ENCODE results near the gene PTPRR.
"Not testable (repeated sequence)": the region's sequence is repeated elsewhere in the genome, so short reads cannot be mapped to it uniquely, and the experiment has no call there.

Gene PTPRR

DNA sequence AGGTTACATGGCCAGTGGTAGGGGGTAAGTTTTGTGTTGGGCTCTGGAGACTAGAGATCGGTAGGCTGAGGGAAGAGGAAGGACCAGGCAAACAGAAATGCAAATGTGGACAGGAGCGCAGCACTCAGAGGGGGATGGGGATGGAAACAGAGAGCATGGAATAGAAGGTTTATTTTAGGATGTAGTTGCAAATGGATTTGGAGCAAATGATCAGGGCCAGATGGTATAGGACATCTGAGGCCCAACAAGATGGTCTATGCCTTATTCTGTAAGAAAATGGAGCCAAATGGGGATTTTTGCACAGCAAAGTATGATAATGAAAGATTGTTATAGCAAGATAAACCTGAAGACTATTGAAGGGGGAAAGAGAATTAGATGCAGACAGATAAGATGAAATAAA is 180.8 kb downstream of the PTPRR start:
- DNase-seq (ENCODE audit: low read depth, low spot score), result no peak
- H3K4me1 ChIP-seq (ENCODE audit: insufficient read depth, insufficient read length), result no peaks in the 10 kb centered on the region
- TF ChIP-seq SUZ12 (IDR thresholded peaks at IDR 0.05; ENCODE audit: extremely low read depth, insufficient read depth, insufficient read length), result no peak
- TF ChIP-seq ZNF274 (IDR thresholded peaks at IDR 0.05; ENCODE audit: low read depth, low read length), result no peak
- no peak for TF ChIP-seq YY1 (IDR thresholded peaks at IDR 0.05; ENCODE audit: insufficient read depth, insufficient read length)
- no peaks in the 10 kb centered on the region for H3K9me3 ChIP-seq (ENCODE audit: insufficient read depth, low read length)
- H3K4me3 ChIP-seq (ENCODE audit: insufficient read length, low read depth), result no peak overlapping the region
- no peaks in the 10 kb centered on the region for H3K36me3 ChIP-seq (ENCODE audit: insufficient read depth, insufficient read length, low read length)
- H3K27me3 ChIP-seq (ENCODE audit: insufficient read depth, insufficient read length), result no peaks in the 10 kb centered on the region
- no peak overlapping the region for H3K9ac ChIP-seq (ENCODE audit: insufficient read length, low read depth)

- no peaks in the 10 kb centered on the region for H3K27me3 ChIP-seq (ENCODE audit: insufficient read depth, insufficient read length)
- DNase-seq (ENCODE audit: low read depth, low spot score), result no peak
- no peak overlapping the region for H3K4me3 ChIP-seq (ENCODE audit: insufficient read length, low read depth)
- H3K9ac ChIP-seq (ENCODE audit: insufficient read length, low read depth), result no peak overlapping the region
- TF ChIP-seq YY1 (IDR thresholded peaks at IDR 0.05; ENCODE audit: insufficient read depth, insufficient read length), result no peak
- TF ChIP-seq ZNF274 (IDR thresholded peaks at IDR 0.05; ENCODE audit: low read depth, low read length), result no peak
- TF ChIP-seq SUZ12 (IDR thresholded peaks at IDR 0.05; ENCODE audit: extremely low read depth, insufficient read depth, insufficient read length), result no peak
- H3K36me3 ChIP-seq (ENCODE audit: insufficient read depth, insufficient read length, low read length), result no peaks in the 10 kb centered on the region
- no peaks in the 10 kb centered on the region for H3K4me1 ChIP-seq (ENCODE audit: insufficient read depth, insufficient read length)
- H3K9me3 ChIP-seq (ENCODE audit: insufficient read depth, low read length), result no peaks in the 10 kb centered on the region
These were observed 184.0 kb downstream of the PTPRR start for GRCh38 chr12:70736351-70737133.

GRCh38 chr12:70735197-70735596 is 185.3 kb downstream of the PTPRR start:
- not testable (repeated sequence) for H3K4me1 ChIP-seq (ENCODE audit: insufficient read depth, insufficient read length); H3K9me3 ChIP-seq (ENCODE audit: insufficient read depth, low read length); H3K27me3 ChIP-seq (ENCODE audit: insufficient read depth, insufficient read length); H3K4me3 ChIP-seq (ENCODE audit: insufficient read length, low read depth); DNase-seq (ENCODE audit: low read depth, low spot score); H3K36me3 ChIP-seq (ENCODE audit: insufficient read depth, insufficient read length, low read length); H3K9ac ChIP-seq (ENCODE audit: insufficient read length, low read depth)

GRCh38 chr12:70733385-70733784 is 187.2 kb downstream of the PTPRR start:
- no peaks in the 10 kb centered on the region for H3K36me3 ChIP-seq (ENCODE audit: insufficient read depth, insufficient read length, low read length)
- H3K27me3 ChIP-seq (ENCODE audit: insufficient read depth, insufficient read length), result no peaks in the 10 kb centered on the region
- no peaks in the 10 kb centered on the region for H3K9me3 ChIP-seq (ENCODE audit: insufficient read depth, low read length)
- peak; percentile 77 for DNase-seq (ENCODE audit: low read depth, low spot score)
- TF ChIP-seq YY1 (IDR thresholded peaks at IDR 0.05; ENCODE audit: insufficient read depth, insufficient read length) (no peak), SUZ12 (IDR thresholded peaks at IDR 0.05; ENCODE audit: extremely low read depth, insufficient read depth, insufficient read length) (no peak), ZNF274 (IDR thresholded peaks at IDR 0.05; ENCODE audit: low read depth, low read length) (no peak)
- H3K4me1 ChIP-seq (ENCODE audit: insufficient read depth, insufficient read length), result no peaks in the 10 kb centered on the region
- H3K4me3 ChIP-seq (ENCODE audit: insufficient read length, low read depth), result no peak overlapping the region
- H3K9ac ChIP-seq (ENCODE audit: insufficient read length, low read depth), result no peak overlapping the region

- Histone ChIP-seq H3K36me3 (ENCODE audit: insufficient read depth, insufficient read length, low read length) (no peaks in the 10 kb centered on the region), H3K4me1 (ENCODE audit: insufficient read depth, insufficient read length) (no peaks in the 10 kb centered on the region), H3K9ac (ENCODE audit: insufficient read length, low read depth) (no peak overlapping the region), H3K4me3 (ENCODE audit: insufficient read length, low read depth) (no peak overlapping the region), H3K9me3 (ENCODE audit: insufficient read depth, low read length) (no peaks in the 10 kb centered on the region), H3K27me3 (ENCODE audit: insufficient read depth, insufficient read length) (no peaks in the 10 kb centered on the region)
- no peak for DNase-seq (ENCODE audit: low read depth, low spot score)
- TF ChIP-seq SUZ12 (IDR thresholded peaks at IDR 0.05; ENCODE audit: extremely low read depth, insufficient read depth, insufficient read length), result no peak
- no peak for TF ChIP-seq YY1 (IDR thresholded peaks at IDR 0.05; ENCODE audit: insufficient read depth, insufficient read length)
- TF ChIP-seq ZNF274 (IDR thresholded peaks at IDR 0.05; ENCODE audit: low read depth, low read length), result no peak
These were observed 188.3 kb downstream of the PTPRR start for GRCh38 chr12:70732287-70732686.

GRCh38 chr12:70730675-70731180 is 189.8 kb downstream of the PTPRR start:
- no peaks in the 10 kb centered on the region for H3K4me1 ChIP-seq (ENCODE audit: insufficient read depth, insufficient read length)
- no peak for DNase-seq (ENCODE audit: low read depth, low spot score)
- H3K27me3 ChIP-seq (ENCODE audit: insufficient read depth, insufficient read length), result no peaks in the 10 kb centered on the region
- no peaks in the 10 kb centered on the region for H3K9me3 ChIP-seq (ENCODE audit: insufficient read depth, low read length)
- H3K36me3 ChIP-seq (ENCODE audit: insufficient read depth, insufficient read length, low read length), result no peaks in the 10 kb centered on the region
- no peak for TF ChIP-seq SUZ12 (IDR thresholded peaks at IDR 0.05; ENCODE audit: extremely low read depth, insufficient read depth, insufficient read length)
- H3K4me3 ChIP-seq (ENCODE audit: insufficient read length, low read depth), result no peak overlapping the region
- H3K9ac ChIP-seq (ENCODE audit: insufficient read length, low read depth), result no peak overlapping the region

DNA sequence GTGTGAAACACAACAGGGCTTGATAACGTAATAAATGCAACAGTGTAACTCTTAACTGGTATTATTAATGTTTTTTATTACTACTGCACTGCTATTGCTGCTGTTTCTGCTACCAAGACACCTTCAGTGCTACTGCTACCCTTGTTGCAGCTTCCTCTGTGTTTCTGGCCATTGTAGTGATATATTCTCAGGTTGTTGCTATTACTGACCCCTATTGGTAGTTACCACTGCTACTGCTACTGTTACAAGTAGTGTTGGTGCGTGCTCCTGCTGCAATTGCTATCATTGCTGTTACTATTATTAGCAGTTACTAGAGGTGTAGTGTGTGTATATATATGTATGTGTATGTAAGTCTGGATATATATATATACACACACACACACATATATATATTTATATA is 196.1 kb downstream of the PTPRR start:
- no peaks in the 10 kb centered on the region for H3K4me1 ChIP-seq (ENCODE audit: insufficient read depth, insufficient read length)
- DNase-seq (ENCODE audit: low read depth, low spot score), result peak; percentile 16
- no peak for TF ChIP-seq SUZ12 (IDR thresholded peaks at IDR 0.05; ENCODE audit: extremely low read depth, insufficient read depth, insufficient read length)
- TF ChIP-seq ZNF274 (IDR thresholded peaks at IDR 0.05; ENCODE audit: low read depth, low read length), result no peak
- no peak for TF ChIP-seq YY1 (IDR thresholded peaks at IDR 0.05; ENCODE audit: insufficient read depth, insufficient read length)

More for the DNA sequence above, 196.1 kb downstream of the PTPRR start:
- H3K9me3 ChIP-seq (ENCODE audit: insufficient read depth, low read length), result no peaks in the 10 kb centered on the region
- H3K4me3 ChIP-seq (ENCODE audit: insufficient read length, low read depth), result no peak overlapping the region
- no peaks in the 10 kb centered on the region for H3K27me3 ChIP-seq (ENCODE audit: insufficient read depth, insufficient read length)
- H3K9ac ChIP-seq (ENCODE audit: insufficient read length, low read depth), result no peak overlapping the region
- H3K36me3 ChIP-seq (ENCODE audit: insufficient read depth, insufficient read length, low read length), result no peaks in the 10 kb centered on the region

All from NT2/D1 (cell line).